K562 (cell line): ENCODE data around the gene PABPC1L. TPM values are rescaled to one million over a fixed set of nuclear protein-coding genes. Genes with fewer than 3 reads are reported as not detected.

Experiments used
- GMEB1 ChIP-seq: fragments of 250-450 bp; sonication (Bioruptor Pico); IDR thresholded peaks from 2 replicates; pipeline ENCODE4 v1.4.0; 2020; ENCODE audit warnings: mild to moderate bottlenecking
- MGA ChIP-seq: fragments of 450-650 bp; IDR thresholded peaks from 2 replicates; pipeline ENCODE4 v1.6.1; 2016; ENCODE audit warnings: mild to moderate bottlenecking, moderate library complexity
- OTX1 ChIP-seq: fragments of 450-650 bp; formaldehyde crosslinking; IDR thresholded peaks from 2 replicates; pipeline ENCODE4 v1.4.0; 2022; ENCODE audit warnings: mild to moderate bottlenecking
- PHF8 ChIP-seq: fragments of 200-600 bp; sonication (generic); IDR thresholded peaks from 2 replicates; pipeline ENCODE4 v1.6.1; 2012; ENCODE audit warnings: mixed run types, mild to moderate bottlenecking, inconsistent platforms, low read length, moderate library complexity, borderline replicate concordance
- POLR2AphosphoS5 ChIP-seq: IDR thresholded peaks from 2 replicates; pipeline ENCODE4 v1.6.1; 2011; ENCODE audit warnings: mild to moderate bottlenecking, low read depth, low read length, moderate library complexity; ENCODE audit not compliant: control insufficient read depth, insufficient read depth
- RBM14 ChIP-seq: fragments of 200-400 bp; formaldehyde crosslinking; IDR thresholded peaks from 2 replicates; pipeline ENCODE4 v1.6.1; 2018; ENCODE audit warnings: low read depth, mild to moderate bottlenecking, low read length, moderate library complexity, borderline replicate concordance; ENCODE audit not compliant: insufficient read depth
- ZBTB33 ChIP-seq: sonication (generic); formaldehyde crosslinking; IDR thresholded peaks from 2 replicates; pipeline ENCODE4 v1.8.1; 2023; ENCODE audit warnings: mild to moderate bottlenecking, missing genetic modification reagents
- ZBTB43 ChIP-seq: sonication (generic); formaldehyde crosslinking; IDR thresholded peaks from 2 replicates; pipeline ENCODE4 v1.8.0; 2023; ENCODE audit warnings: mild to moderate bottlenecking, missing genetic modification reagents
- polyA plus RNA-seq, 8 experiments: library from polyadenylated mRNA; depleted of rRNA in 4 of 8; stranded (reverse) in 5 of 8; unstranded in 3 of 8; fragments of >200 nt; fragmentation: Nextera tagmentation in 2 of 8; fragmentation: Illumina TruSeq in 1 of 8; extraction: Ambion mirVana in 2 of 8; extraction: Trizol in 1 of 8; gene quantifications; 2 replicates each; pipeline versions ENCODE4 v1.2.1 to v1.2.3, GENCODE V29; 2011 to 2014; ENCODE audit warnings: inconsistent platforms in 1 of 8, missing spikeins in 1 of 8
- total RNA-seq, 7 experiments: library from RNA; depleted of rRNA in 6 of 7; stranded (reverse); fragments of >200 nt in 6 of 7; fragmentation: Illumina TruSeq in 2 of 7; extraction: Trizol in 2 of 7; gene quantifications; 2 replicates each; pipeline versions ENCODE4 v1.2.1 to v1.2.3, GENCODE V29; 2011 to 2021; ENCODE audit warnings: low replicate concordance in 1 of 7

PABPC1L gene
- total and polyA plus RNA-seq, 9 of the 15 experiments (the other 6 are each of a cell fraction or from before 2014, with no cell fraction given), result 6.0 to 90.3 (median 15.8) TPM

GRCh38 chr20:44954211-44954610, 44.4 kb downstream of the PABPC1L start (continued):
- TF ChIP-seq MGA, result no peak
- TF ChIP-seq ZBTB43 (CRISPR knock-in tag), result no peak
- TF ChIP-seq ZBTB33 (CRISPR knock-in tag), result no peak
- no peak for TF ChIP-seq PHF8
- no peak for TF ChIP-seq RBM14
- no peak for TF ChIP-seq OTX1 (CRISPR knock-in tag)
- 0 out of 2 replicates have a peak, but pooled peaks have one; percentile 3 for TF ChIP-seq POLR2AphosphoS5
- TF ChIP-seq GMEB1 (CRISPR knock-in tag), result no peak
